A549 (cell line): Measurements from ENCODE around the gene RAB8B. TPM values are rescaled to one million over a fixed set of nuclear protein-coding genes. Genes with fewer than 3 reads are reported as not detected.

Source experiments
- ATAC-seq, 2 experiments: fragments of 200-7000 bp in 1 of 2; fragments of >200 bp in 1 of 2; cut with Nextera tagmentation in 1 of 2; cut with Tn5 transposase in 1 of 2; 3 replicates each; pipeline versions ENCODE4 v1.8.0 to v1.9.1; 2018 to 2020; ENCODE audit warnings: mild to moderate bottlenecking in 1 of 2, moderate library complexity in 1 of 2
- CTCF ChIA-PET: fragments of 300-600 bp; sonication (Branson Sonifier 250); formaldehyde crosslinking; extraction: SDS; loops from one replicate; lab custom pipeline; 2021; ENCODE audit warnings: antibody characterized with exemption, inconsistent platforms; lab: Yijun Ruan, JAX
- POLR2A ChIA-PET: fragments of 350-600 bp; formaldehyde crosslinking; extraction: SDS; loops from one replicate; lab custom pipeline; 2021; ENCODE audit warnings: antibody characterized with exemption, inconsistent platforms; lab: Yijun Ruan, JAX
- DNase-seq, 2 experiments: peaks; one replicate each; pipeline versions ENCODE4 v3.0.0 to v3.0.0-alpha.2; 2011 to 2016; ENCODE audit warnings: low read depth in 1 of 2, low spot score in 1 of 2
- FAIRE-seq: peaks from 2 replicates; lab custom pipeline; 2011; peaks lifted over from hg19 to GRCh38; lab: Jason Lieb, UNC
- H3K27ac ChIP-seq, 2 experiments: fragments of >200 bp; sonication (Bioruptor Twin); formaldehyde crosslinking; 3 replicates each; pipeline ENCODE4 v1.5.1; 2016 to 2017
- H3K4me1 ChIP-seq: fragments of >200 bp; sonication (Bioruptor Twin); formaldehyde crosslinking; 3 replicates; pipeline ENCODE4 v1.6.1; 2016
- H3K4me2 ChIP-seq: fragments of >200 bp; sonication (Bioruptor Twin); formaldehyde crosslinking; 3 replicates; pipeline ENCODE4 v1.6.1; 2016
- H3K4me3 ChIP-seq: fragments of >200 bp; sonication (Bioruptor Twin); formaldehyde crosslinking; 3 replicates; pipeline ENCODE4 v1.5.1; 2016
- H3K9me3 ChIP-seq: fragments of >200 bp; sonication (Bioruptor Twin); formaldehyde crosslinking; 3 replicates; pipeline ENCODE4 v1.6.1; 2016
- CEBPB ChIP-seq, 2 experiments: fragments of >200 bp in 1 of 2; sonication (Bioruptor Twin) in 1 of 2; formaldehyde crosslinking in 1 of 2; IDR thresholded peaks; 2 replicates each; pipeline ENCODE4 v1.6.1; 2012 to 2016
- CHD4 ChIP-seq: fragments of 200-600 bp; sonication (generic); IDR thresholded peaks from 2 replicates; pipeline ENCODE4 v1.6.1; 2016; ENCODE audit warnings: antibody characterized with exemption, mild to moderate bottlenecking, borderline replicate concordance
- EP300 ChIP-seq, 2 experiments: fragments of >200 bp; sonication (Bioruptor Twin); formaldehyde crosslinking; IDR thresholded peaks; 2 replicates in 1 of 2; 3 replicates in 1 of 2; pipeline ENCODE4 v1.6.1; 2016 to 2017
- FOSB ChIP-seq: fragments of 250-450 bp; sonication (Bioruptor Pico); IDR thresholded peaks from 2 replicates; pipeline ENCODE4 v1.5.0; 2020; ENCODE audit warnings: mild to moderate bottlenecking, moderate library complexity
- FOSL2 ChIP-seq, 2 experiments: fragments of 450-650 bp in 1 of 2; fragments of >200 bp in 1 of 2; sonication (Bioruptor Twin) in 1 of 2; formaldehyde crosslinking; IDR thresholded peaks; 2 replicates each; pipeline versions ENCODE4 v1.5.0 to v1.6.1; 2016 to 2020; ENCODE audit warnings: mild to moderate bottlenecking in 1 of 2, moderate library complexity in 1 of 2
- FOXS1 ChIP-seq: fragments of 250-450 bp; sonication (Bioruptor Pico); IDR thresholded peaks from 2 replicates; pipeline ENCODE4 v1.5.0; 2020; ENCODE audit warnings: mild to moderate bottlenecking, moderate library complexity
- HOXA7 ChIP-seq: fragments of 250-450 bp; sonication (Bioruptor Pico); IDR thresholded peaks from 2 replicates; pipeline ENCODE4 v1.5.0; 2020; ENCODE audit warnings: mild to moderate bottlenecking, moderate library complexity
- HOXB5 ChIP-seq: fragments of 250-450 bp; sonication (Bioruptor Pico); IDR thresholded peaks from 2 replicates; pipeline ENCODE4 v1.5.0; 2020; ENCODE audit warnings: mild to moderate bottlenecking, moderate library complexity
- JUN ChIP-seq, 2 experiments: fragments of >200 bp; sonication (Bioruptor Twin); formaldehyde crosslinking; IDR thresholded peaks; 2 replicates in 1 of 2; 3 replicates in 1 of 2; pipeline ENCODE4 v1.6.1; 2016 to 2017
- JUNB ChIP-seq: fragments of >200 bp; sonication (Bioruptor Twin); formaldehyde crosslinking; IDR thresholded peaks from 2 replicates; pipeline ENCODE4 v1.6.1; 2016
- KDM1A ChIP-seq: fragments of 200-600 bp; sonication (generic); IDR thresholded peaks from 2 replicates; pipeline ENCODE4 v1.6.1; 2016; ENCODE audit warnings: low read depth, mild to moderate bottlenecking
- MAZ ChIP-seq: fragments of 150-350 bp; IDR thresholded peaks from 2 replicates; pipeline ENCODE4 v1.6.1; 2014; ENCODE audit warnings: antibody characterized with exemption, low read depth, low read length, borderline replicate concordance
- NPAS2 ChIP-seq: fragments of 250-450 bp; sonication (Bioruptor Pico); IDR thresholded peaks from 2 replicates; pipeline ENCODE4 v1.8.0; 2022; ENCODE audit warnings: mild to moderate bottlenecking, moderate library complexity, borderline replicate concordance
- RFX5 ChIP-seq: fragments of 450-650 bp; IDR thresholded peaks from 2 replicates; pipeline ENCODE4 v1.7.1; 2014; ENCODE audit warnings: antibody characterized with exemption, mild to moderate bottlenecking, moderate library complexity
- TFCP2L1 ChIP-seq: fragments of 250-450 bp; sonication (Bioruptor Pico); IDR thresholded peaks from 2 replicates; pipeline ENCODE4 v1.5.0; 2021; ENCODE audit warnings: mild to moderate bottlenecking
- WGBS: methylation state at CpG from one replicate; pipeline ENCODE4 v1.1.6; 2017; ENCODE audit errors: missing lambda C conversion rate; 5-methylcytosine and 5-hydroxymethylcytosine counted together
- polyA plus RNA-seq, 4 experiments: library from polyadenylated mRNA; depleted of rRNA in 3 of 4; stranded (reverse); fragments of >200 nt; fragmentation: RNase III in 1 of 4; extraction: RNeasy Plus Mini Kit Qiagen cat#74134 plus additional on column Dnase treatment in 1 of 4; gene quantifications; 2 replicates in 3 of 4; 3 replicates in 1 of 4; pipeline ENCODE4 v1.2.3, GENCODE V29; 2011 to 2017
- TF ChIP-seq, protein P1 (sequence below): fragments of 250-450 bp; sonication (Bioruptor Pico); IDR thresholded peaks from 2 replicates; pipeline ENCODE4 v1.5.0; 2021; ENCODE audit warnings: mild to moderate bottlenecking, moderate library complexity, borderline replicate concordance
- TF ChIP-seq, protein P2 (sequence below): IDR thresholded peaks from 2 replicates; pipeline ENCODE4 v1.6.1; 2012

Gene RAB8B
- polyA plus RNA-seq, 2 of the 4 experiments (the other 2 are of a cell fraction): 21.5 to 41.4 TPM

DNA sequence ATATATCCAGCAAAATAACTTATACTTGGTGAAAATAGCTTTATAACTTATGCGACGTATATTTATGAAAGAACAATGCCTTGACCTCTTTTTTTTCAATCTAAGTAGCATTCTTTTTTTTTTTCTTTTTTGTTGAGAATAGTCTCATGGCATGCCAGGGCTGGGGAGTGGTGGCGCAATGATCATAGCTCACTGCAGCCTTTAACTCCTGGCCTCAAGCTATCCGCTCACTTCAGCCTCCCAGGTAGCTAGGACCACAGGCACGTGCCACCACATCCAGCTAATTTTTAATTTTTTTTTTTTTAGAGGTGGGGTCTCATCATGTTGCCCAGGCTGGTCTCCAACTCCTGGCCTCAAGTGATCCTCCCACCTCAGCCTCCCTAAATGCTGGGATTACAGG, 43.5 kb downstream of the RAB8B start:
- ATAC-seq (no peak), FAIRE-seq (no peak), DNase-seq (no peak)
- Histone ChIP-seq H3K4me3 (no peak overlapping the region), H3K4me1 (peaks cover 60% of the 10 kb centered on the region), H3K9me3 (peaks cover 8% of the 10 kb centered on the region; the same call in 2 of the 3 replicates), H3K4me2 (peak overlapping the region; percentile 71), H3K27ac (peak overlapping the region; percentile 70 to 76; a peak in 5 of 6 replicates)
- CTCF ChIA-PET: interaction anchor here (1.0 to 1.7 kb wide), 2 partner anchors 32 to 86 kb away, joined by 3 to 4 read pairs; no protein-coding TSS in a partner anchor
- TF ChIP-seq CEBPB (IDR thresholded peaks at IDR 0.05): peak in 1 of 2 experiments; percentile 53; a peak in 1 of 4 replicates
- TF ChIP-seq CHD4: no peak
- 97% methylated on average over 5 of the region's 5 CpGs for WGBS
- POLR2A ChIA-PET: interaction anchor here (0.6 to 2.0 kb wide), 3 partner anchors 9 to 144 kb away, joined by 4 to 6 read pairs (median 4); partner anchors contain the start of gene APH1B

DNA sequence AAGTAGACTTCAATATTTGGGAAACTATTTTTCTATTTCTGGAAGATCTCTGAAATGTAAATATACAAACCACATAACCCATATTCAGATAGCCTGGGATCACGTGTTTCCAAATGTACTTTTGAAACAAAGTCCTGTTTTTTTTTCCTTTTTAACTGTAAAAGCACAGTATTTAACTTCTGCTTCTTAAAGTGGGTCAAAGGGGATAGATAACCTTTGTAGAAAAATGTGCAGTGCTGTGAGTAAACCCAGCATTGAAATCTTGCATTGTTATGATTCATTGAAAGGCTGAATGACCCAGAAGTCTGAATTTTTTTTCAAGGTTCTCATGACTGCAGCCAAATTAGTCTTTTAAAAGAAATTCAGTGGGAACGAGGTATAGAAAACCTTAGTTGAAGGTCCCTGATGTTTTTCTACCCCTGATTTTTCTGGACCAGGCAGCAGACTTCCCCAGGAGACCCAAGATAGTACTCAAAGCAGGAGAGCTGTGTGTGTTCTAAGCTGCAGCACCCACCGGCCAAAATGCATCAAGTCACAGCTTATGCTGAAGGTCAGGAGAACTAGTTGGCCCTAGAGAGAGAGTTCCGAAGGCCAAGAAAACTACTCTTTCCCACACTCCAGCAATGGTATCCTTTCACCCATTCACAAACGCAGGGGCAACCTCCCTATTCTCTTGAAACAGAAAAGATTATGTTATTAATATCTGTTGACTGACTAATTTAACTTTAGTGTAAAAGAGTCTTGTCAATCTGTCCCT, 44.4 kb downstream of the RAB8B start:
- ChIA-PET POLR2A (interaction anchor here (0.7 to 2.0 kb wide), 3 partner anchors 8 to 45 kb away, joined by 3 to 6 read pairs (median 4); partner anchors contain the start of genes APH1B and RAB8B), CTCF (no interaction called here)
- Histone ChIP-seq H3K4me1 (peaks cover 64% of the 10 kb centered on the region), H3K4me2 (peak overlapping the region; percentile 71), H3K27ac (peak overlapping the region; percentile 70 to 82), H3K4me3 (no peak overlapping the region; the same call in 2 of the 3 replicates), H3K9me3 (peaks cover 11% of the 10 kb centered on the region; the same call in 2 of the 3 replicates)
- WGBS: 32% methylated on average over 5 of the region's 5 CpGs
- peak; percentile 83 for FAIRE-seq
- peak; percentile 69 to 73; a peak in 5 of 6 replicates for ATAC-seq
- peak; percentile 50; the same call in 1 of the 2 replicates for TF ChIP-seq JUNB
- no peak for TF ChIP-seq CHD4
- TF ChIP-seq MAZ: no peak
- 0 out of 2 replicates have a peak, but pooled peaks have one; percentile 16 for TF ChIP-seq FOSL2 (IDR thresholded peaks at IDR 0.05)
- TF ChIP-seq FOSL2 (CRISPR knock-in tag; IDR thresholded peaks at IDR 0.05): peak; percentile 33; the same call in 1 of the 2 replicates
- no peak for TF ChIP-seq FOSB (CRISPR knock-in tag)
- peak in 1 of 2 experiments; percentile 23; a peak in 1 of 5 replicates for TF ChIP-seq JUN (IDR thresholded peaks at IDR 0.05)
- TF ChIP-seq HOXA7 (CRISPR knock-in tag): 0 out of 2 replicates have a peak, but pooled peaks have one; percentile 2
- peak in 1 of 2 experiments; percentile 32 for DNase-seq

DNA sequence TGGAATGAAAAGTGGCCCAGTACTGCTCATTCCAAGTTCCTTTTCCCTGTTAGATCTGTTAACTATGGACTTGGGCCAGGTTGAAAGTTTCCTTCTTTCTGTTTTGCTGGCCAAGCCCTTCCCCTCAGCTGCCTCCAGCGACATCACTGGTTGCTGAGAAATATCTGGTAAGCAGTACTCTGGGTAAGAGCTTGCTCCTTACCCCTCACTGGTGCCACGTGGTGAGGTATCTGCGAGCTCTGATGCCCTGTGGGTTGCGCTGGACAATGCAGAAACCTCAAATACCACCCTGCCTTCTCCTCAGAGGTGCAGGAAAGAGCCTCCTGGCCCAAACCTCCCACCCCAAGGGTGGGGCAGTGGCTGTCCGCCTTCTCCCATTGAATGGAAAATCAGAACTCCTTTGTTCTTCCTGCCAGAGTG, 45.1 kb downstream of the RAB8B start:
- H3K4me3 ChIP-seq: no peak overlapping the region; the same call in 2 of the 3 replicates
- POLR2A ChIA-PET: interaction anchor here (0.5 to 2.0 kb wide), 3 partner anchors 42 to 81 kb away, joined by 3 to 6 read pairs (median 4); partner anchors contain the start of genes APH1B and RAB8B
- H3K4me1 ChIP-seq: peaks cover 61% of the 10 kb centered on the region
- TF ChIP-seq EP300 (IDR thresholded peaks at IDR 0.05) (no peak), NPAS2 (CRISPR knock-in tag) (no peak), JUN (IDR thresholded peaks at IDR 0.05) (no peak), RFX5 (peak; percentile 85), KDM1A (no peak), TFCP2L1 (no peak), HOXB5 (CRISPR knock-in tag) (peak; percentile 49; the same call in 1 of the 2 replicates), FOXS1 (no peak)
- TF ChIP-seq, protein P1, sequence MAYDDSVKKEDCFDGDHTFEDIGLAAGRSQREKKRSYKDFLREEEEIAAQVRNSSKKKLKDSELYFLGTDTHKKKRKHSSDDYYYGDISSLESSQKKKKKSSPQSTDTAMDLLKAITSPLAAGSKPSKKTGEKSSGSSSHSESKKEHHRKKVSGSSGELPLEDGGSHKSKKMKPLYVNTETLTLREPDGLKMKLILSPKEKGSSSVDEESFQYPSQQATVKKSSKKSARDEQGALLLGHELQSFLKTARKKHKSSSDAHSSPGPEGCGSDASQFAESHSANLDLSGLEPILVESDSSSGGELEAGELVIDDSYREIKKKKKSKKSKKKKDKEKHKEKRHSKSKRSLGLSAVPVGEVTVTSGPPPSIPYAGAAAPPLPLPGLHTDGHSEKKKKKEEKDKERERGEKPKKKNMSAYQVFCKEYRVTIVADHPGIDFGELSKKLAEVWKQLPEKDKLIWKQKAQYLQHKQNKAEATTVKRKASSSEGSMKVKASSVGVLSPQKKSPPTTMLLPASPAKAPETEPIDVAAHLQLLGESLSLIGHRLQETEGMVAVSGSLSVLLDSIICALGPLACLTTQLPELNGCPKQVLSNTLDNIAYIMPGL (CRISPR knock-in tag): 0 out of 2 replicates have a peak, but pooled peaks have one; percentile 16
- TF ChIP-seq, protein P2, sequence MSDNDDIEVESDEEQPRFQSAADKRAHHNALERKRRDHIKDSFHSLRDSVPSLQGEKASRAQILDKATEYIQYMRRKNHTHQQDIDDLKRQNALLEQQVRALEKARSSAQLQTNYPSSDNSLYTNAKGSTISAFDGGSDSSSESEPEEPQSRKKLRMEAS: peak; percentile 88
- TF ChIP-seq, all 56 proteins: peak for 4
- FAIRE-seq (peak; percentile 94), ATAC-seq (peak; percentile 90 to 94), DNase-seq (peak; percentile 26 to 72)
- CTCF ChIA-PET: interaction anchor here (1.1 kb wide), 1 partner anchor 10 kb away, joined by 4 read pairs; no protein-coding TSS in a partner anchor
- peak overlapping the region; percentile 71 for H3K4me2 ChIP-seq
- H3K27ac ChIP-seq: peak overlapping the region; percentile 70 to 82
- 54% methylated on average over 5 of the region's 5 CpGs for WGBS
- peaks cover 11% of the 10 kb centered on the region; the same call in 2 of the 3 replicates for H3K9me3 ChIP-seq
